ENCODE measurements around the gene ZNF548.

The ZNF548 gene

GRCh38 chr19:57382806-57383488 is 6.7 kb upstream of the ZNF548 start:
- TF ChIP-seq CREB5 (CRISPR knock-in tag; IDR thresholded peaks at IDR 0.05; ENCODE audit: low read depth): no peak
- no peak for TF ChIP-seq ESRRG (CRISPR knock-in tag; IDR thresholded peaks at IDR 0.05)
- no peak for TF ChIP-seq ARNTL (CRISPR knock-in tag; IDR thresholded peaks at IDR 0.05; ENCODE audit: borderline replicate concordance, low read depth)
- no peak for TF ChIP-seq ZC3H10 (CRISPR knock-in tag; IDR thresholded peaks at IDR 0.05)
- TF ChIP-seq ZNF70 (CRISPR knock-in tag; IDR thresholded peaks at IDR 0.05): no peak
- no peak for TF ChIP-seq TCF4 (CRISPR knock-in tag; IDR thresholded peaks at IDR 0.05; ENCODE audit: borderline replicate concordance)
- TF ChIP-seq TOX (CRISPR knock-in tag; IDR thresholded peaks at IDR 0.05; ENCODE audit: borderline replicate concordance): no peak
- TF ChIP-seq TSHZ2 (CRISPR knock-in tag; IDR thresholded peaks at IDR 0.05): no peak
- no peak for TF ChIP-seq ISL1 (CRISPR knock-in tag; IDR thresholded peaks at IDR 0.05)
- no peak for TF ChIP-seq ZNF8 (CRISPR knock-in tag; IDR thresholded peaks at IDR 0.05)
- TF ChIP-seq ZFP30 (CRISPR knock-in tag; IDR thresholded peaks at IDR 0.05): no peak
- no peak for TF ChIP-seq BACH2 (CRISPR knock-in tag; IDR thresholded peaks at IDR 0.05; ENCODE audit: borderline replicate concordance)
- no peak for TF ChIP-seq CSRNP3 (CRISPR knock-in tag; IDR thresholded peaks at IDR 0.05)
- TF ChIP-seq OSR1 (CRISPR knock-in tag; IDR thresholded peaks at IDR 0.05): no peak
- TF ChIP-seq ZNF565 (CRISPR knock-in tag; conservative IDR thresholded peaks at IDR 0.05; ENCODE audit: low read depth): no peak
- no peak for TF ChIP-seq POU6F1 (CRISPR knock-in tag; IDR thresholded peaks at IDR 0.05; ENCODE audit: borderline replicate concordance, low read depth)
- no peak for TF ChIP-seq SNAI2 (CRISPR knock-in tag; IDR thresholded peaks at IDR 0.05)
- no peak for TF ChIP-seq PPARA (CRISPR knock-in tag; IDR thresholded peaks at IDR 0.05; ENCODE audit: borderline replicate concordance)
- no peak for TF ChIP-seq PATZ1 (CRISPR knock-in tag; IDR thresholded peaks at IDR 0.05; ENCODE audit: borderline replicate concordance)
- no peak for ATAC-seq

GRCh38 chr19:57389194-57389729 is 392 bp upstream of the ZNF548 start:
- ATAC-seq: no peak
- TF ChIP-seq ZFP30 (CRISPR knock-in tag; IDR thresholded peaks at IDR 0.05) (no peak), ZC3H10 (CRISPR knock-in tag; IDR thresholded peaks at IDR 0.05) (no peak), ZNF8 (CRISPR knock-in tag; IDR thresholded peaks at IDR 0.05) (no peak)

GRCh38 chr19:57395710-57396109 is 6.1 kb downstream of the ZNF548 start:
- TF ChIP-seq ESRRG (CRISPR knock-in tag; IDR thresholded peaks at IDR 0.05) (no peak), CREB5 (CRISPR knock-in tag; IDR thresholded peaks at IDR 0.05; ENCODE audit: low read depth) (no peak)
- ATAC-seq: no peak
